Choroid plexus epithelial cell (primary cell): ENCODE measurements around the gene SHMT1.
"Not testable (repeated sequence)": the region's sequence is repeated elsewhere in the genome, so short reads cannot be mapped to it uniquely, and the experiment has no call there.

Experiments used
- DNase-seq: peaks from one replicate; pipeline ENCODE4 v3.0.0-alpha.2; 2010; ENCODE audit warnings: low read depth
- H3K4me3 ChIP-seq: 2 replicates; pipeline ENCODE4 v1.5.1; 2011; ENCODE audit warnings: low read depth, mild to moderate bottlenecking, control low read depth, low read length, moderate library complexity
- TF ChIP-seq, protein P1 (sequence below): conservative IDR thresholded peaks from 2 replicates; pipeline ENCODE4 v1.5.1; 2011; ENCODE audit warnings: low read depth, mild to moderate bottlenecking, control low read depth, inconsistent platforms, low read length, moderate library complexity

Gene SHMT1

GRCh38 chr17:18362698-18363100 is 651 bp downstream of the SHMT1 start:
- DNase-seq: peak; percentile 25
- TF ChIP-seq, protein P1, sequence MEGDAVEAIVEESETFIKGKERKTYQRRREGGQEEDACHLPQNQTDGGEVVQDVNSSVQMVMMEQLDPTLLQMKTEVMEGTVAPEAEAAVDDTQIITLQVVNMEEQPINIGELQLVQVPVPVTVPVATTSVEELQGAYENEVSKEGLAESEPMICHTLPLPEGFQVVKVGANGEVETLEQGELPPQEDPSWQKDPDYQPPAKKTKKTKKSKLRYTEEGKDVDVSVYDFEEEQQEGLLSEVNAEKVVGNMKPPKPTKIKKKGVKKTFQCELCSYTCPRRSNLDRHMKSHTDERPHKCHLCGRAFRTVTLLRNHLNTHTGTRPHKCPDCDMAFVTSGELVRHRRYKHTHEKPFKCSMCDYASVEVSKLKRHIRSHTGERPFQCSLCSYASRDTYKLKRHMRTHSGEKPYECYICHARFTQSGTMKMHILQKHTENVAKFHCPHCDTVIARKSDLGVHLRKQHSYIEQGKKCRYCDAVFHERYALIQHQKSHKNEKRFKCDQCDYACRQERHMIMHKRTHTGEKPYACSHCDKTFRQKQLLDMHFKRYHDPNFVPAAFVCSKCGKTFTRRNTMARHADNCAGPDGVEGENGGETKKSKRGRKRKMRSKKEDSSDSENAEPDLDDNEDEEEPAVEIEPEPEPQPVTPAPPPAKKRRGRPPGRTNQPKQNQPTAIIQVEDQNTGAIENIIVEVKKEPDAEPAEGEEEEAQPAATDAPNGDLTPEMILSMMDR: no peak

DNA sequence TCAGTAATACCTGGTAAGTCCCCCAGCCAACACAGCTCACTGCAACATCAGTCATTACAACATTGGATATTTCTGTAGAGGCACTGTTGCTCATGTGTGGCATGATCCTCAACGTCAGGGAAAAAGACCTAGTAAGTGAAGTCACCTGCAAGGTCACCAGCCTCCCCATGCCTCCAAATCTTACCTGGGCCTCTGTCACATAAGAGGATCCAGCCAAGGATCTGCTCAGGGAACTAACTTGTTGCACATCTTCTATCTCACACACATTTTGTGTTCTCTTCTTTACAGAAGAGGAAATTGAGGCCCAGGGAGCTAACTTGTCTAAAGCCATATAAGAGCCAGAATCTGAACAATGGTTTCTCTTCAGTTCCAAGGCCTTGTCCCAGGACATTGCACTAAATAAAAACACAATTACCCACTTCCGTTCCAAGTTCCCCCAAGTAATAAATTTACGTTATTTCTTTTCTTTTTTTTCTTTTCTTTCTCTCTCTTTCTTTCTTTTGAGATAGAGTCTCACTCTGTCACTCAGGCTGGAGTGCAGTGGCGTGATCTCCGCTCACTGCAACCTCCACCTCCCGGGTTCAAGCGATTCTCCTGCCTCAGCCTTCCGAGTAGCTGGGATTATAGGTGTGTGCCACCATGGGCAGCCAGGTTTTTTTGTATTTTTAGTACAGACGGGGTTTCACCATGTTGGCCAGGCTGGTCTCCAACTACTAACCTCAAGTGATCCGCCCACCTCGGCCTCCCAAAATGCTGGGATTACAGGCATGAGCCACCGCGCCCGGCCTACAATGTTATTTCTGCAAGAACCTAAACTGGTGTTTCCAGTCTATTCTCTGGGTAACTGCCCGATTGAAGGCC is 1.3 kb downstream of the SHMT1 start:
- TF ChIP-seq, protein P1: no peak
- H3K4me3 ChIP-seq: peak overlapping the region; percentile 82

More at GRCh38 chr17:18362698-18363100, 651 bp downstream of the SHMT1 start:
- H3K4me3 ChIP-seq: peak overlapping the region; percentile 82

GRCh38 chr17:18360518-18360917 is 2.8 kb downstream of the SHMT1 start:
- DNase-seq: no peak
- TF ChIP-seq, protein P1: no peak
- H3K4me3 ChIP-seq: no peak overlapping the region

More for the DNA sequence above, 1.3 kb downstream of the SHMT1 start:
- no peak for DNase-seq

GRCh38 chr17:18356624-18357023 is 6.7 kb downstream of the SHMT1 start:
- H3K4me3 ChIP-seq: no peak overlapping the region
- TF ChIP-seq, protein P1: no peak
- peak; percentile 97 for DNase-seq

DNA sequence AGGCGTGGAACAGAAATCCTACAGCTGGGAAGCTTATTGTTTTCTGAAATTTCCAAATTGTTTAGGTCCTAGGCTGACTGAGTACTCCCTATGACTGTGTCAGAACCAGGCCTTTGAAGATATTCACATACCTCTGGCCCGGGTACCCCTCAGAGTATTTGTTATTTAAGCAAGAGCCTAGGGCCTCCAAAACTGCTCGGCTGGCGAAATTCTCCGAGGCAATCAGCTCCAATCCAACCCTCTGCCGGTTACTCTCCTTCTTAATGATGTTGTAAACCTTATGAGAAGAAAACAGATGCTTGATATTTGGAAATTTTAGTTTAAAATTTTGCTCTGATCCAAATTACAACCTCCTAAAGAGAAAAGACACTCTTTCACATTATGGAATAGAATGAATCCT is 9.8 kb downstream of the SHMT1 start:
- TF ChIP-seq, protein P1: no peak
- no peak overlapping the region for H3K4me3 ChIP-seq
- DNase-seq: no peak

DNA sequence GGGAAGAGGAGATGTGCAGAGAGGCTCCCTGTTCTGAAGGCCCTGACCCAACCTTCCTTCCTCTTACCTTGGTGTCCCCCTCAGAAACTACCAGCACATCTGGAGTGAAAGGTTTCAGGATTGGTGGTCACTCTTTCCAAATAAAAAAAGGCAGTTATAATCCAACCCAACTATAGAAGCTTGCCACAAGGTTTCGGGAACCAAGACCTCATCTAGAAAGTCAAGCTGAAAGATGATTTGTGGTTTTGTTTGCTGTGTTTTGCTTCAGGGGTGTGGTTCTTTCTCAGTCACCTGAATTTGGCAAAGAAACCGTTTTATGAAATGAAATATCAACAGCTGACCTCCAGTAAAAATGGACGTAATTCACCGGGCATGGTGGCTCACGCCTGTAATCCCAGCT is 19.3 kb downstream of the SHMT1 start:
- no peak overlapping the region for H3K4me3 ChIP-seq
- TF ChIP-seq, protein P1: no peak
- no peak for DNase-seq

DNA sequence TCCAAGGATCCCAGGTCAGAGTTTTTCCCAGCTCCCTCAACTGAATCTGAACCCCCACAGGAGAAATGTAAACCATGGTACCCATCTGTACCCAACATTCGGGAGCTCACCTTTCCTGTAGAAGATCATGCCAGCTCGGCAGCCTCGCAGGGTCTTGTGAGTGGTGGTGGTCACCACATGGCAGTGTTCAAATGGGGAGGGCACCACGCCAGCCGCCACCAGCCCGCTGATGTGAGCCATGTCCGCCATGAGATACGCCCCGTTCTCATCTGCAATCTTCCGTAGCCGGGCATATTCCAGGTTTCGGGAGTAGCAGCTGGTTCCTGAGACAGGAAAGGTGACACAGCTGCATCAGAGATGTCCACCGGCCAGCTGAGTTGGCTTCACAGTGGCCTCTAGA is 23.4 kb downstream of the SHMT1 start:
- DNase-seq: no peak
- no peak overlapping the region for H3K4me3 ChIP-seq
- TF ChIP-seq, protein P1: no peak

- H3K4me3 ChIP-seq, DNase-seq: not testable (repeated sequence)
These were observed 25.2 kb downstream of the SHMT1 start for GRCh38 chr17:18338158-18338557.
